Muscle of leg (tissue), 11 donors: ENCODE results near the gene HOMER2. TPM values are rescaled to one million over a fixed set of nuclear protein-coding genes. Genes with fewer than 3 reads are reported as not detected.

ENCODE experiments used
- DNase-seq: peaks from one replicate; pipeline ENCODE4 v3.0.0; 2013
- H3K27ac ChIP-seq: one replicate; pipeline ENCODE4 v1.5.1; 2013; ENCODE audit warnings: mild to moderate bottlenecking, low read length, control low read depth
- H3K27me3 ChIP-seq: one replicate; pipeline ENCODE4 v1.6.1; 2013; ENCODE audit warnings: low read length; ENCODE audit not compliant: control insufficient read depth, insufficient read depth
- H3K36me3 ChIP-seq: one replicate; pipeline ENCODE4 v1.6.1; 2013; ENCODE audit warnings: low read length; ENCODE audit not compliant: control insufficient read depth, insufficient read depth
- H3K4me1 ChIP-seq: one replicate; pipeline ENCODE4 v1.6.1; 2013; ENCODE audit warnings: low read length; ENCODE audit not compliant: control insufficient read depth, insufficient read depth
- H3K4me3 ChIP-seq: one replicate; pipeline ENCODE4 v1.5.1; 2013; ENCODE audit warnings: low read length, control low read depth
- H3K9me3 ChIP-seq: replicated peaks from 2 replicates; pipeline ENCODE4 v1.6.1; 2013; ENCODE audit warnings: low read depth, low read length; ENCODE audit not compliant: control insufficient read depth
- WGBS: methylation state at CpG from one replicate; pipeline ENCODE4 v1.1.5; 2013; ENCODE audit warnings: missing lambda C conversion rate; ENCODE audit not compliant: insufficient coverage; 5-methylcytosine and 5-hydroxymethylcytosine counted together
- polyA plus RNA-seq, 8 donors: library from polyadenylated mRNA; unstranded; fragments of 120-200 nt; gene quantifications; one replicate each; pipeline versions ENCODE4 v1.2.1 to v1.2.3, GENCODE V29; 2013; ENCODE audit warnings: inconsistent platforms in 1 of 8, low replicate concordance in 1 of 8; ENCODE audit not compliant: insufficient read length in 8 of 8, insufficient read depth in 1 of 8
- total RNA-seq: library from RNA; stranded (reverse); fragments of 120-200 nt; gene quantifications from one replicate; pipeline ENCODE4 v1.2.4, GENCODE V29; 2013

The HOMER2 gene
- total and polyA plus RNA-seq, 9 donors = 20.1 to 28.8 (median 26.0) TPM

- H3K36me3 ChIP-seq = no peaks in the 10 kb centered on the region
- no peak overlapping the region for H3K4me3 ChIP-seq
- no peaks in the 10 kb centered on the region for H3K9me3 ChIP-seq
- H3K27ac ChIP-seq = no peak overlapping the region
- WGBS = 77% methylated on average over 15 of the region's 15 CpGs
- no peaks in the 10 kb centered on the region for H3K4me1 ChIP-seq
- no peaks in the 10 kb centered on the region for H3K27me3 ChIP-seq
- DNase-seq = no peak
Measured at GRCh38 chr15:82934100-82934880, 18.2 kb downstream of the HOMER2 start.

DNA sequence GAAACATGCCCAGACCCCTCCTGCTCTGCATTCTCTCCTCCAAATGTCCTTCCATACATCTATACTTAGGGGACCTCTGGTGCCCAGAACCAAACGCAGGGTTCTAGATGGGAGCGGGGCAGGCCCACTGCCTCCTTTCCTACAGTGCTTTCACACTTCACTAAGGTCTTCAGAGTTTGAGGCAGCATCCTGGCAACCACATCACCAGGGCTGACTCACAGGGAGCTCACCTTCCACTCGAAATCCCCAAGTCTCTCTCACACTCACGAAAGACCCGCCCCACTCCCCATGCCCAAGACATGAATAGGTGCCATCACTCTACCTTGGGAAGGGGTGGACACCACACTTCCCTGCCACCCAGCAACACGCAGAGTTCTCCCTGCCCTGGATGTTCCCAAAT lies 18.9 kb downstream of the HOMER2 start:
- Histone ChIP-seq H3K27me3 (no peaks in the 10 kb centered on the region), H3K27ac (no peak overlapping the region), H3K4me3 (no peak overlapping the region), H3K9me3 (no peaks in the 10 kb centered on the region), H3K4me1 (no peaks in the 10 kb centered on the region), H3K36me3 (no peaks in the 10 kb centered on the region)
- DNase-seq = no peak
- 79% methylated on average over 6 of the region's 6 CpGs for WGBS

DNA sequence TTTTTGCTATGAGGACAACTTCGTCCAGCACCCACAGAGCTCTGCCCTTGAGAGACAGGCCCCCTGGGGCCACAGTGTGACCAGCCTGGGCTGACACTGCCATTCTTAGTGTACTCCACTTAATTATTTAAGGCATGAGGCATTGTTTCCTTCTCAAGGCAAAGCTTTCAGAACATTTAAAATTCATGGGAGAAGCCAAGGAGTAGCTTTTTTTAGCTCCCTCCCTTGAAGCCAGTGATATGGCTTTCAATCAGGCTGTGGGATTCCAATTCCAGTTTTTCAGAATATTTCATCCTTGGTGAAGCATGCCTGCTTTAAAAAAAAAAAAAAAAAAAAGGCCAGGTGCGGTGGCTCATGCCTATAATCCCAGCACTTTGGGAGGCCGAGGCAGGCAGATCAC lies 21.3 kb downstream of the HOMER2 start:
- no peak overlapping the region for H3K27ac ChIP-seq
- H3K9me3 ChIP-seq = no peaks in the 10 kb centered on the region
- H3K36me3 ChIP-seq = no peaks in the 10 kb centered on the region
- no peak for DNase-seq
- H3K4me1 ChIP-seq = no peaks in the 10 kb centered on the region
- WGBS = 83% methylated on average over 1 of the region's 3 CpGs
- H3K27me3 ChIP-seq = no peaks in the 10 kb centered on the region
- no peak overlapping the region for H3K4me3 ChIP-seq

- Histone ChIP-seq H3K9me3 (no peaks in the 10 kb centered on the region), H3K36me3 (no peaks in the 10 kb centered on the region), H3K4me3 (no peak overlapping the region), H3K27ac (no peak overlapping the region), H3K27me3 (no peaks in the 10 kb centered on the region), H3K4me1 (no peaks in the 10 kb centered on the region)
- no CpG with 5 or more reads among the region's 2 CpGs for WGBS
- DNase-seq = no peak
Measured at GRCh38 chr15:82930461-82930860, 22.1 kb downstream of the HOMER2 start.

GRCh38 chr15:82928711-82929110 lies 23.8 kb downstream of the HOMER2 start:
- DNase-seq = no peak
- Histone ChIP-seq H3K4me3 (no peak overlapping the region), H3K9me3 (no peaks in the 10 kb centered on the region), H3K27me3 (no peaks in the 10 kb centered on the region), H3K36me3 (no peaks in the 10 kb centered on the region), H3K4me1 (peaks cover 2% of the 10 kb centered on the region), H3K27ac (no peak overlapping the region)
- no CpG with 5 or more reads among the region's 2 CpGs for WGBS

DNA sequence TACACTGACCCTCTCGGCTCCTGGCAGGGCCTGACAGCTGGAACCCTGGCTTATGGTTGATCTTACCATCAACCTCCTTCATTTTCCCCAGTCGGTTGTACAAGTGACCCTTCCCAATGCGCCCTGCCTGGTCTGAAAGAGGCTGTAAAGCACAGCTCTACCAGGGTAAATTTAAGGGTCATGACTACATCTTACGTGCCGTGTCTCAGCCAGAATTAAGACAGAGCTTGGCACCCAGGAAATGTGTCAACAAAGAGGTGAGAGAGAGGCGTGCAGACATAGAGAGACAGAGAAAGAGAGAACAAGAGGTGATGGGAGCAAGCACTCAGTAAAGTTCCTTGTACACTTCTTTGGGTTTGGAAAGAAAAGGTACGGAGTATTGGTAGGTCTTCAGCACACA lies 28.8 kb downstream of the HOMER2 start:
- H3K36me3 ChIP-seq = no peaks in the 10 kb centered on the region
- no peaks in the 10 kb centered on the region for H3K9me3 ChIP-seq
- H3K4me3 ChIP-seq = no peak overlapping the region
- WGBS = 84% methylated on average over 7 of the region's 7 CpGs
- no peaks in the 10 kb centered on the region for H3K27me3 ChIP-seq
- H3K27ac ChIP-seq = no peak overlapping the region
- H3K4me1 ChIP-seq = peaks cover 12% of the 10 kb centered on the region
- no peak for DNase-seq

DNA sequence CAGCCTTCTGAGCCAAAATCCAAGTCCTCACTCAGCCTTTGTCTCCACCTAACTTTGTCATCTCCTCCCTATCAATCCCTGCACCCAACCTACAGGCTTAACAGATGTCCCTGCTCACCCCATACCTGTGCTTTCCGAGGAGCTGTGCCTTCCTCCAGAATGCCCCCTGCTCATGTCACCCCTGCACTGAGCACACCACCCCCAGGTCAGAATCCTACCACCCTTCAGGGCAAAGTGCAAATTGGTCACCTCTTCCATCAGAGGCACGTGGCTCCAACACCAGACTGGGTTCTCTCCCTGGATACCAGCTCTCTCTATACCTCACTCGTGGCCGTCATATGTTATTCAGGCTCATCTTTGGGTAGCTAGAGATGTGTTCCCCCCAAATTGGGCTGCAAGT lies 29.8 kb downstream of the HOMER2 start:
- H3K4me1 ChIP-seq = peaks cover 22% of the 10 kb centered on the region

GRCh38 chr15:82921939-82922338 lies 30.6 kb downstream of the HOMER2 start:
- Histone ChIP-seq H3K27ac (no peak overlapping the region), H3K36me3 (no peaks in the 10 kb centered on the region), H3K4me3 (no peak overlapping the region), H3K27me3 (no peaks in the 10 kb centered on the region), H3K9me3 (no peaks in the 10 kb centered on the region), H3K4me1 (peaks cover 28% of the 10 kb centered on the region)
- DNase-seq = no peak

More for the DNA sequence above, 29.8 kb downstream of the HOMER2 start:
- Histone ChIP-seq H3K27me3 (no peaks in the 10 kb centered on the region), H3K27ac (no peak overlapping the region), H3K36me3 (no peaks in the 10 kb centered on the region), H3K4me3 (no peak overlapping the region), H3K9me3 (no peaks in the 10 kb centered on the region)
- DNase-seq = no peak
- 87% methylated on average over 2 of the region's 4 CpGs for WGBS

GRCh38 chr15:82921242-82921641 lies 31.3 kb downstream of the HOMER2 start:
- Histone ChIP-seq H3K36me3 (no peaks in the 10 kb centered on the region), H3K4me1 (peaks cover 31% of the 10 kb centered on the region), H3K27ac (no peak overlapping the region), H3K9me3 (no peaks in the 10 kb centered on the region), H3K4me3 (no peak overlapping the region), H3K27me3 (no peaks in the 10 kb centered on the region)
- 80% methylated on average over 8 of the region's 8 CpGs for WGBS
- no peak for DNase-seq

DNA sequence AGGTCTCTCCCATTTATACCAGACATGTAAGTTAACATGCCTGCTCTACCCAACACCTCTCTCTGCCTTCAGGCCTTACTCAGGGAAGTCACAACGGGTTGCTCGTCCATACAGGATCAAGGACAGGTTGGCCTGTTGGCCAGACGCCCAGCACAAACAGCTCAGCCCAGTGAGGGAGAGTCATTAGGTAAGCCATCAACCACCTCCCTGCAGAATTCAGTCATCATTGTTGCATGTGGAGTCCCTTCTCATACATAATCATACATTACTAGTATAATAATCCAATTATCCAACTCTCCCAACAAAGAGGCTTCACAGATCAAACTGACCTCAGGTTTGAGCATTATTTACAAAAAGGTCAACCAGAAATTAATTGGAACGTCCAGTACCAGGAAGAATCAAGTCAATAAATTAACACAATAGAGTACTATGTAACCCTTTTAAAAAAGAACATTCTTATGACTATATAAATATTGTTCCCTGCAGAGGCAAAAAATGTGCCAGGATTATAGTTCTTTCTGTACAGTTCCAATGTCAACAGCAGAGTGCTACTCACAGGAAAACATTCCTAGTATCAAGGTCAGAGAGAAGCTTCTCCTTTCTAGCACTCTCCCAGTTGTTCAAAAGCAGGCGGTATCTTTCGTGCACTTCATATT lies 33.2 kb downstream of the HOMER2 start:
- Histone ChIP-seq H3K4me1 (peaks cover 32% of the 10 kb centered on the region), H3K27ac (no peak overlapping the region), H3K36me3 (no peaks in the 10 kb centered on the region), H3K27me3 (no peaks in the 10 kb centered on the region), H3K9me3 (no peaks in the 10 kb centered on the region), H3K4me3 (no peak overlapping the region)
- no peak for DNase-seq
- 38% methylated on average over 3 of the region's 6 CpGs for WGBS
